HTERT RPE-1 (cell line): Measurements from ENCODE around the gene NBR1.
"Not testable (repeated sequence)": the region's sequence is repeated elsewhere in the genome, so short reads cannot be mapped to it uniquely, and the experiment has no call there.

Experiments used
- in situ Hi-C: fragments of 300-500 bp; cut with MboI; formaldehyde crosslinking; loops from 4 replicates; pipeline ENCODE4 v1.14.3; 2020; ENCODE audit warnings: low sequenced_read_pairs

Gene NBR1

DNA sequence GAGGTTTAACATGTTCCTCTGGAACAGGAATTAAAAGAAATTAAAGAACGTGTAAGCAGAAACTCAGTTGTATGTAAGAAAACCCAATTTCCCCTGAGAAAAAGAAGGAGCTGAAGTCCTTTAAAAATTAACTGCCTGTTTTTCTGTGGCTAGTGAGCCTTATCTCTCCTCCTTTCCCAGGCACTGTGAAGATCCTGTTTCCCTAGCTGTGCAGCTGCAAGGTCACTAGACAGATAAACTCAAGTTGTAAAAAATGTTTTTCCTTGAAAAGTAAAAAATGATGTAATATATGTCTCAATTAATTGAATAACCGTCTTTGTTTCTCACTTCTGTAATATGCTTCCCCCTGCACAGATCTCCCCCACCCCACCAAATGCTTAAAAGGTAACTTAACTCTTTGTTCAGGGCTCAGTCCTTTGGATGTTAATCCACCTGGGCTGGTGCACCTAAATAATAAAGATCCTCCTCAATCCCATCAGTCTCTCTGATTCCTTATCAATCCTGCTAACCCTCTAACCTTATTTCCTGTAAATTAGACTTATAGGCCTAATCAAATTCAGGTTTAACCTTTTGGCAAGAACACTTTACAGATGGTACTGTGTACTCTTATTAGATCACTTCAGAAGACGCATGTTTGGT lies 17.7 kb upstream of the NBR1 start:
- in situ Hi-C loops, result not testable (repeated sequence)

DNA sequence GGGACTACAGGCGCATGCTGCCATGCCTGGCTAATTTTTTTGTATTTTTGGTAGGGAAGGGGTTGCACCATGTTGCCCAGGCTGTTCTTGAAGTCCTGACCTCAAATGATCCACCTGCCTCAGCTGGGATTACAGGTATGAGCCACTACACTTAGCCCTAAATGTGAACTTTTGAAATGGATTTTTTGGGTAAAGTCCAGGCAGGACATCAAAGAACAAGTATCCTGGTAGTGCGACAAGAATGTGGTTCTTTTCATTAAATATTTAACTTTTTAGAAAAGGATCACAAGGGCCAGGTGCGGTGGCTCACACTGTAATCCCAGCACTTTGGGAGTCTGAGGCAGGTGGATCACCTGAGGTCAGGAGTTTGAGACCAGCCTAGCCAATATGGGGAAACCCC lies 15.3 kb upstream of the NBR1 start:
- in situ Hi-C loops, result no loop called here

GRCh38 chr17:43159232-43159631 lies 11.8 kb upstream of the NBR1 start:
- in situ Hi-C loops, result not testable (repeated sequence)

GRCh38 chr17:43159957-43160356 lies 11.1 kb upstream of the NBR1 start:
- in situ Hi-C loops, result not testable (repeated sequence)

DNA sequence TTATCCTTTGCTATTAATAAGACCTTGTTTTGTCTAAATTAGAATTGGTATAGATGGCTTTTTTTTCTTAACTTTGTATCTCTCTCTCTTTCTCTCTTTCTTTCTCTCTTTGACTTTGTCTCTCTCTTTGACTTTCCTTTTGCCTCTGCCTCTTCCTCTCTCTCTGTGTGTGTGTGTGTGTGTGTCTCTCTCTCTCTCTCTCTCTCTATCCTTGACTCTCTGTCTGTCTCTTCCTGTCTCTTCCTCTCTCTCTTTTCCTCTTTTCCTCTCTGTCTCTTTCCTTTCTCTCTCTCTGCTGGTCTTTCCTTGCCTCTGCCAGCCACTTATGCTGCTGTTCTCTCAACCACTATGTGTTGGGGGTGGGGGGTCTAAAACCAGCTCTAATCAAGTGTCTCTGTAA lies 5.0 kb upstream of the NBR1 start:
- in situ Hi-C loops, result not testable (repeated sequence)

GRCh38 chr17:43169561-43170139 lies 1.4 kb upstream of the NBR1 start:
- in situ Hi-C loops, result no loop called here

DNA sequence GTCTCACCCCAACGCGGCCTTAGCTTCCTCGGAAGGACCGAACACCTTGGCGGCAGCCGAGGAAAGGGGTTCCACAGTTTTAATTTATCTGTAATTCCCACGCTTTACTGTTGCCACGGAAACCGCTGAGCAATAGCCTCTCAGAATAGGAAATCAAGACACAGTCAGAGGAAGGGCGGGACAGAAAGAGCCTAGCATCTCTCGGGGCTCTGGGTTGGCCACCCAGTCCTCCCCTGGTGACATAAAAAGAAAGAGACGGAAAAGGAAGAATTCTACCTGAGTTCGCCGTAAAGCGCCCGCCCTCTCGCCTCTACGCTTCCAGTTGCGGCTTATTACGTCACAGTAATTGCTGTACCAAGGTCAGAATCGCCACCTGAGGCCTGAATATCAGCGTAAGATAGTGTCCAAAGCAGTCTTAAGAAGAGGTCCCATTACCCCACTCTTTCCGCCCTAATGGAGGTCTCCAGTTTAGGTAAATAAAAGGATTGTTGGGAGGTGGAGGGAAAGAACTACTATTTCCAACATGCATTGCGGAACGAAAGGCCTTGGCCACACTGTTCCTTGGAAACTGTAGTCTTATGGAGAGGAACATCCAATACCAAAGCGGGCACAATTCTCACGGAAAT lies 761 bp upstream of the NBR1 start:
- in situ Hi-C loops, result no loop called here

GRCh38 chr17:43171586-43172487 lies 823 bp downstream of the NBR1 start:
- in situ Hi-C loops, result no loop called here

- in situ Hi-C loops, result no loop called here
Measured at GRCh38 chr17:43175213-43176118, 4.5 kb downstream of the NBR1 start.

- in situ Hi-C loops, result no loop called here
Measured at GRCh38 chr17:43176119-43176570, 5.1 kb downstream of the NBR1 start.

DNA sequence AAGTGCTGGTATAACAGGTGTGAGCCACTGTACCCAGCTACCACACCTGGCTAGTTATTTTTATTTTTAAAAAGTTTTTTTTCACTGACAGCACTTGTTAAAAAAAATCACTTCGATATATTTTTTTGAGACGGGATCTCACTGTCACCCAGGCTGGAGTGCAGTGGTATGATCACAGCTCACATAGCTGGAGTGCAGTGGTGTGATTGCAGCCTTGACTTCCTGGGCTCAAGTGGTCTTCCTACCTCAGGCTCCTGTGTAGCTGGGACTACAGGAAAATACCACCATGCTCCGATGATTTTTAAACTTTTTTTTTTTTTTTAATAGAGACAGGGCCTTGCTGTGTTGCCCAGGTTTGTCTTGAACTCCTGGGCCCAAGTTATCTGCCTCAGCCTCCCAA lies 12.9 kb downstream of the NBR1 start:
- in situ Hi-C loops, result no loop called here

DNA sequence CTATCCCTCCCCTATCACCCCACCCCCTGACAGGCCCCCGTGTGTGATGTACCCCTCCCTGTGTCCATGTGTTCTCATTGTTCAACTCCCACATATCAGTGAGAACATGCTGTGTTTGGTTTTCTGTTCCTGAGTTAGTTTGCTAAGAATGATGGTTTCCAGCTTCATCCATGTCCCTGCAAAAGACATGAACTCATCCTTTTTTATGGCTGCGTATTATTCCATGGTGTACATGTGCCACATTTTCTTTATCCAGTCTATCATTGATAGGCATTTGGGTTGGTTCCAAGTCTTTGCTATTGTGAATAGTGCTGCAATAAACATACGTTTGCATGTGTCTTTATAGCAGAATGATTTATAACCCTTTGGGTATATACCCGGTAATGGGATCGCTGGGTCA lies 15.6 kb downstream of the NBR1 start:
- in situ Hi-C loops, result not testable (repeated sequence)

DNA sequence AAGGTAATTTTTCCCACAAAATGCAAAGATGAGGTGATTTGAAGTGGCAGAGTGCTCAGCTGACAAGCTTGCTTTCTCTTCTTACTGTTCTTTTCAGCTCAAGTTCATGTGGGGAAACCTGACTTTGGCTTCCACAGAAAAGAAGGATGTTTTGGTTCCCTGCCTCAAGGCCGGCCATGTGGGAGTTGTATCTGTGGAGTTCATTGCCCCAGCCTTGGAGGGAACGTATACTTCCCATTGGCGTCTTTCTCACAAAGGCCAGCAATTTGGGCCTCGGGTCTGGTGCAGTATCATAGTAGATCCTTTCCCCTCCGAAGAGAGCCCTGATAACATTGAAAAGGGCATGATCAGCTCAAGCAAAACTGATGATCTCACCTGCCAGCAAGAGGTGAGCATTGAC lies 22.2 kb downstream of the NBR1 start:
- in situ Hi-C loops, result no loop called here

DNA sequence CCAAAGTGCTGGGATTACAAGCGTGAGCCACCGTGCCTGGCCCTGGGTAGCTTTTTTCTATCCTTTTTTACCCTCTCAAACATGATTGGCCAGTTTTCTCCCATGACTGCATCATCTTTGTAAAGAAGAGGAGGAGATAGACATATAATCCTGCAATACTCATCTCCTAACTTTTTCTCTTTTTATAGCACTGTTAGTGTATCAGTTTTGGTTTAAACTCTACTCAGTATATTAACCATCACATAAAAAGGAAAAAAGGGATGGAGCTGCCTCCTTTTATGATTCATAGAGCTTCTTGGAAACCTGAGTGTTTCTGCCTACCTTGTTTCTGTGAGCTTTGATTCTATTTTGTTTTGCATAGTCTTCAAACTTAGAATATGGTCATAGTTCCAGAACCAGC lies 28.6 kb downstream of the NBR1 start:
- in situ Hi-C loops, result no loop called here

GRCh38 chr17:43200127-43200526 lies 29.1 kb downstream of the NBR1 start:
- in situ Hi-C loops, result no loop called here

DNA sequence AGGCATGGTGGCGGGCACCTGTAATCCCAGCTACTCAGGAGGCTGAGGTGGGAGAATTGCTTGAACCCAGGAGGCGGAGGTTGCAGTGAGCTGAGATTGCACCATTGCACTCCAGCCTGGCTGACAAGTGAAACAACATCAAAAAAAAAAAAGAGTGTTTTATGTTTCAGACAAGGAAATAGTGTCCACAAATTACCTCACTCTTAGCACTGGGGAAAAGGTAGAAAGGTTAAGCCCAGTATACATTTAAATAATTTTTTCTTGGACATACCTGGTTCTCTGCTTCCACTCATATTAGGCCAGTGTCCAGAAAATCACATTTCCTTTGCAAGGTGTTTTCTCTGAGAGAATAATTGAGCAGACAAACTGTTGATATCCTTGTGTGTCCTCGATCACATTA lies 32.0 kb downstream of the NBR1 start:
- in situ Hi-C loops, result not testable (repeated sequence)

DNA sequence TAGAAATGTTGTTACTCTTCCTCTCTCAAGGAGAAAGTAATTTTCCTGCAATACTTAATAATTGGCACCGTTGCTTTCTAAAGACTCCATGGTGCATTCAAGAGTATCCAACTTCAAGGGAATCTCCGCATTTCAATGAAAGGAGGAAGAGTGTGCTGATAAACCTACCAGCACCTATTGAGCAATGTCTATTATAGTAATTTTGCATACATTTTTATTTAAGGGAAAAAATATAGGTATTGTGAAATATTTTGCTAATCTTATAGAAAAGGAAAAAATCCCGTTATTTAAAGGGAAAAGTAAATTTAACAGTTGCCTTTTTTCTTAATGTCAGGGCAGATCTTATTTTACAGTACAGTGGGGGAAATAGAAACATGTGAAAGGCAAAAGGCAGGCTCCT lies 39.6 kb downstream of the NBR1 start:
- in situ Hi-C loops, result no loop called here

DNA sequence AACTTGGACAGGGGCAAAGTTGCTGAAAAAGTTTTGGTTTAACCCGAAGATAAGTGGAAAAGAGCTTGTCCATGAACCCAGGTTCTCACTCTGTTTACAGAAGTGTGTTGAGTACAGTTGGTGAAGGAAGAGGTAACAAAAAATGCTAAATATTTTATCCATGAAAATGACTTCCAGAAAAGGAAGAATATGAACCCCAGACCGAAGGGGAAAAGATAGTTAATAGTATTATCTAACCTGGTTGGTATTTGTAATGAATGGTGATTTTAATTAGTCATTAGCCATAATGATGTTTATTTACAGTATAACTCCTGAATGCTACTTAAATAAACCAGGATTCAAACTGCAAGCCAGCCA lies 40.1 kb downstream of the NBR1 start:
- in situ Hi-C loops, result no loop called here

DNA sequence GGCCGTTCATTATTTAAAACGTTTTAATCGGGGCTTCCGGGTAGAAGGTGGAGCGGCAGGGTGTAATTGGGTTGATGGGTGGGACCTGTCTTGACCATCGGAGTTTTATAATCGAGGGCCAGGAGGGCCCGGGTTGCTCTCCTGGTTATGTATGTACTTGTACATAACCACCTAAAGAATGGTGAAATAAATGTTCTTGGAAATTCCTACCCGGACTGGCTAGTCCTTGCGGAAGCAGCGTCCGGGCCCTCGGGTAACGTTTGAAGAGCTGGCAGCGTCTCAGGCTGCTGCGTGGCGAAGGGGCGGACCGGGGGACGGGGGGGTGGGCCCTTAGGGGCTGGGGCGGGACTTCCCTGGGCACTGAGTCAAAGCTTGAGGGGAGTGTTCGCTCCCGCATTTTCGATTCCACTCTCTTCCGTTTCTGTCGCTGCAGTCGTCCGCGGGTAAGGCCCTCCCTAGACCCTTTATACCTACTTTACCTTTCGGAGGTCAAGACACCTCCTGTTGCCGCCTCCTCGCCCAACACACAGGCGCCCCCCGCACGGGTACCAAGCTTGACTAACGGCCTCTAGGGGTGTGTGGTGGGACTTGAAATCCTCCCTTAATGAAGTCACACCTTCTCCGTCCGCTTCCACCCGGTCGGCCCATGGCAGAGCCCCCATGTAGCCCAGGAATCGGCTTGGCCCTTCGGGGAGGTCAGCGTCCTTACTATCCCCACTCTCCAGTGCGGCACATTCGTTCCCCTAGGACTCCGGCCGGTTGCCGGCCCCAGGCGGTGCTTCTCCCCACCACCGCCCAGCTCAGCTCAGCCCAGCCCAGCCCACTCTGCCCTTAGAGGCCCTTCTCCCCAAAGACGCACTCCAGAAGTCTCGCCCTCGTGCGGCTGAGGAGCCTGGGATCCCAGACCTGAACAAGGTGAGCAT lies 40.7 kb downstream of the NBR1 start, which contains the start of gene TMEM106A:
TSS of gene TMEM106A (plus strand) at position 396 of the 923 bp plus-strand sequence. CDS start 1,167 bp downstream, outside the sequence.
- in situ Hi-C loops, result no loop called here
